ENCODE results near the gene DNAJC8.

The DNAJC8 gene

GRCh38 chr1:28154078-28154594 is 78.7 kb downstream of the DNAJC8 start:
- no peak overlapping the region for H3K4me3 ChIP-seq (replicated peaks; ENCODE audit: low read depth, low read length)
- H3K36me3 ChIP-seq (ENCODE audit: control insufficient read depth, insufficient read depth, low read length) = no peaks in the 10 kb centered on the region; the same call in 1 of the 2 replicates
- H3K27me3 ChIP-seq (replicated peaks; ENCODE audit: control insufficient read depth, insufficient read depth, low read length) = no peaks in the 10 kb centered on the region
- no peak for TF ChIP-seq CTCF (IDR thresholded peaks at IDR 0.05; ENCODE audit: insufficient read depth, low read length, poor library complexity, severe bottlenecking)
- no peak for DNase-seq (ENCODE audit: extremely low read depth, insufficient read length)

All from GM06990 (cell line).